A549 (cell line): ENCODE measurements around the gene ITPKB.

Experiments
- CTCF ChIP-seq: fragments of >200 bp; sonication (Bioruptor Twin); formaldehyde crosslinking; IDR thresholded peaks from 3 replicates; pipeline ENCODE4 v1.5.1; 2016
- JUN ChIP-seq, 2 experiments: fragments of >200 bp; sonication (Bioruptor Twin); formaldehyde crosslinking; IDR thresholded peaks; 2 replicates in 1 of 2; 3 replicates in 1 of 2; pipeline ENCODE4 v1.6.1; 2016 to 2017
- MAFK ChIP-seq: fragments of 450-650 bp; IDR thresholded peaks from 2 replicates; pipeline ENCODE4 v1.6.1; 2014; ENCODE audit not compliant: partially characterized antibody
- MAX ChIP-seq: IDR thresholded peaks from 2 replicates; pipeline ENCODE4 v1.6.1; 2012
- SMC3 ChIP-seq: fragments of >200 bp; sonication (Bioruptor Twin); formaldehyde crosslinking; IDR thresholded peaks from 3 replicates; pipeline ENCODE4 v1.6.1; 2018; ENCODE audit warnings: inconsistent platforms
- SREBF2 ChIP-seq: fragments of 450-650 bp; IDR thresholded peaks from 2 replicates; pipeline ENCODE4 v1.6.1; 2014; ENCODE audit warnings: mild to moderate bottlenecking, moderate library complexity

DNA sequence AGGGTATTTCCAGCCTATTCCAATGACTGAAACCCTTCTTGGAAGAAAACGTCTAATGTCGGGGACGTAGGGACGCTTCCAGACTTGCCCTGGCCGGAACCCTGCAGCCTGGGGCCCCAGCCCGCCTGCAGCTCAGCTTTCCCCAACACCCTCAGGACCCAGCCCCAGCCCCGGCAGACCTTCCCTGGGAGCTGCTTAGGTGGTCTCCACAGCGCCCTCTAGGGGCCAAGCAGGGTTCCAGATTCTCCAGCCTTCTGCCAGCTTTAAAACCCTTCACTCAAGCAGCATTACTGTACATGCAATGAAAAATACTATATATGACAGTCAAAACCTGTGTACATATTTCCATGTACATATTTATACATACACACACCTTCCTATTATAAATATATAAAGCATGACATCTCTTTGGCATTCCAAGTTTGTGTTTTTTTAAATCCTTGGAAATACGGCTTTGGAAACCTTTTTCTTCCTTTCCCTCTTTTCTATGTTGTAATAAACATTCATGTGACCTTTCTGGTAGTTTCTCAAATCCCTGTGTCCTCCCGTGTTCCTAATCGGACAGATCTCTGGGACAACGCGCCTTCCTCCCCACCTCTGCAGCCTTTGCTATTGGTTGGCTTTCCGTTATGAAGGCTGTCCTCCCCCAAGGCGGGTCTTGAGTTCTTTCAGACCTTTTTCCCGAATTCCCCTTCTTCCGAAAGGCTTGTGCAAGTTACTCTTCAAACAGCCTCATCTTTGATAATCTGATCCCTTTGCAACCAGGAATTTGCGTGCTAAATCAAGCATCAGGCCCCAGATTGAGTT lies 130.2 kb downstream of the ITPKB start:
- TF ChIP-seq MAFK, result no peak
- peak; percentile 73 for TF ChIP-seq CTCF
- TF ChIP-seq SMC3, result peak; percentile 43
- TF ChIP-seq SREBF2, result no peak
- TF ChIP-seq MAX, result no peak
- no peak for TF ChIP-seq JUN (IDR thresholded peaks at IDR 0.05)
